ENCODE data around the gene MYO9B.

MYO9B gene

DNA sequence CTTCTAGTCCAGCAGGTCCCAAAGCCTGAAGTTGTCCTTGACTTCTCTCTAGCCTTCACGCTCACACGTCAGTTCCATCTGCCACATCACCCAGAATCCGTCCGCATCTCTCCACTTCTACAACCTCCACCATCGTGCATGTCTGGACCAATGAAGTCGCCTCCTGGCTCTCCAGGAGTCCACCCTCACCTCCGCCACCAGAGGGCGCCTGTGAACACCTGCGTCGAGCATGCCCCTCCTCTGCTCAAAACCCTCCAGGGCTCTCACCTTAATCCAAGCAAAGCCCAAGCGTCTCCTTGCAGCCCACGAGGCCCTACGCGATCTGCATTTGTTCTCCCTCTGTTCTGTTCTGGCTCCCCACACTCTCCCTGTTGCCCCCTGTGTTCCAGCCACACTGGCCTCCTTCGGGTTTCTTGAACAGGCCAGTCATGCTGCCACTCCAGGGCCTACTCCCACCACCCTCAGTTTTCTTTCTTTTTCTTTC, 185.3 kb downstream of the MYO9B start:
- H3K9me3 ChIP-seq (ENCODE audit: insufficient read depth, low read length, severe bottlenecking), result peaks cover 4% of the 10 kb centered on the region
- ATAC-seq (ENCODE audit: insufficient read depth, low read depth), result peak; percentile 100
- TF ChIP-seq EZH2 (IDR thresholded peaks at IDR 0.05; ENCODE audit: borderline replicate concordance, low read depth, low read length, severe bottlenecking) (no peak), CTCF (IDR thresholded peaks at IDR 0.05; ENCODE audit: borderline replicate concordance, extremely low read depth, low read length, poor library complexity, severe bottlenecking) (peak; percentile 99)
- H3K4me1 ChIP-seq (ENCODE audit: insufficient read depth, low read length), result peaks cover 5% of the 10 kb centered on the region
- H3K4me2 ChIP-seq (ENCODE audit: insufficient read depth, low read length), result 0 out of 2 replicates have a peak overlapping the region, but pooled peaks have one; percentile 32
- DNase-seq, result peak; percentile 87
- H3K4me3 ChIP-seq (ENCODE audit: low read depth in 1 of 2, low read length in 2 of 2), result no peak overlapping the region
- no peaks in the 10 kb centered on the region for H3K79me2 ChIP-seq (ENCODE audit: insufficient read depth, low read length)
- H4K20me1 ChIP-seq (ENCODE audit: insufficient read depth, low read length), result no peaks in the 10 kb centered on the region
- no peaks in the 10 kb centered on the region for H3K36me3 ChIP-seq (ENCODE audit: insufficient read depth, low read length)
- H3K27me3 ChIP-seq (ENCODE audit: insufficient read depth, low read length, poor library complexity), result no peaks in the 10 kb centered on the region
- peak overlapping the region; percentile 71 for H2AFZ ChIP-seq (ENCODE audit: low read depth, low read length)
- H3K27ac ChIP-seq (ENCODE audit: low read length), result no peak overlapping the region
- H3K9ac ChIP-seq (ENCODE audit: low read depth, low read length), result no peak overlapping the region

- Histone ChIP-seq H3K36me3 (ENCODE audit: insufficient read depth, low read length) (no peaks in the 10 kb centered on the region), H3K27me3 (ENCODE audit: insufficient read depth, low read length, poor library complexity) (no peaks in the 10 kb centered on the region), H3K9ac (ENCODE audit: low read depth, low read length) (no peak overlapping the region), H3K79me2 (ENCODE audit: insufficient read depth, low read length) (peaks cover 3% of the 10 kb centered on the region), H3K4me3 (ENCODE audit: low read depth in 1 of 2, low read length in 2 of 2) (no peak overlapping the region), H2AFZ (ENCODE audit: low read depth, low read length) (no peak overlapping the region), H3K4me1 (ENCODE audit: insufficient read depth, low read length) (peaks cover 10% of the 10 kb centered on the region), H4K20me1 (ENCODE audit: insufficient read depth, low read length) (no peaks in the 10 kb centered on the region), H3K4me2 (ENCODE audit: insufficient read depth, low read length) (no peak overlapping the region), H3K9me3 (ENCODE audit: insufficient read depth, low read length, severe bottlenecking) (peaks cover 4% of the 10 kb centered on the region), H3K27ac (ENCODE audit: low read length) (no peak overlapping the region)
- TF ChIP-seq CTCF (IDR thresholded peaks at IDR 0.05; ENCODE audit: borderline replicate concordance, extremely low read depth, low read length, poor library complexity, severe bottlenecking), result no peak
- TF ChIP-seq EZH2 (IDR thresholded peaks at IDR 0.05; ENCODE audit: borderline replicate concordance, low read depth, low read length, severe bottlenecking), result no peak
- DNase-seq, result no peak
- no peak for ATAC-seq (ENCODE audit: insufficient read depth, low read depth)
Observed at GRCh38 chr19:17262557-17262956, 187.0 kb downstream of the MYO9B start.

Data from DND-41 (cell line).